Endothelial cell of umbilical vein (primary cell): Measurements from ENCODE around the gene GRM8. TPM values are rescaled to one million over a fixed set of nuclear protein-coding genes. Genes with fewer than 3 reads are reported as not detected.

Experiments used
- BruUV-seq: library from RNA; stranded (reverse); fragments of 400-500 nt; replicated peaks from 2 replicates; lab custom pipeline; 2021; lab: Mats Ljungman, UMichigan
- CTCF ChIA-PET: fragments of 300-600, 350-600 bp; sonication (Branson Sonifier 250); formaldehyde crosslinking; loops from one replicate; lab custom pipeline; 2021; ENCODE audit warnings: antibody characterized with exemption, inconsistent platforms; lab: Charles Lee
- POLR2A ChIA-PET: fragments of 300-600, 350-600 bp; sonication (Branson Sonifier 250); formaldehyde crosslinking; loops from one replicate; lab custom pipeline; 2021; ENCODE audit warnings: antibody characterized with exemption, inconsistent platforms; lab: Charles Lee
- DNase-seq: peaks from one replicate; pipeline ENCODE4 v3.0.0-alpha.2; 2011; ENCODE audit warnings: low read depth, low spot score
- FAIRE-seq: peaks from 2 replicates; lab custom pipeline; 2011; peaks lifted over from hg19 to GRCh38; lab: Jason Lieb, UNC
- H2AFZ ChIP-seq: 2 replicates; pipeline ENCODE4 v1.6.0; 2012; ENCODE audit warnings: low read depth, low read length, control low read depth, inconsistent platforms
- H3K27ac ChIP-seq: 2 replicates; pipeline ENCODE4 v1.5.1; 2011; ENCODE audit warnings: low read depth, mild to moderate bottlenecking, control low read depth, low read length, moderate library complexity; ENCODE audit not compliant: insufficient read depth
- H3K27me3 ChIP-seq, 2 experiments: 2 replicates each; pipeline versions ENCODE4 v1.6.0 to v1.6.1; 2011; ENCODE audit warnings: low read length in 2 of 2, mixed read lengths in 1 of 2; ENCODE audit not compliant: control insufficient read depth in 2 of 2, insufficient read depth in 2 of 2
- H3K36me3 ChIP-seq, 2 experiments: 2 replicates in 1 of 2; 3 replicates in 1 of 2; pipeline ENCODE4 v1.5.1; 2011; ENCODE audit warnings: low read length in 2 of 2, mild to moderate bottlenecking in 1 of 2, moderate library complexity in 1 of 2; ENCODE audit not compliant: control insufficient read depth in 2 of 2, insufficient read depth in 2 of 2; ENCODE audit errors: extremely low read depth in 1 of 2
- H3K4me1 ChIP-seq: 3 replicates; pipeline ENCODE4 v1.5.1; 2011; ENCODE audit warnings: mild to moderate bottlenecking, low read length; ENCODE audit not compliant: control insufficient read depth, insufficient read depth; ENCODE audit errors: extremely low read depth
- H3K4me2 ChIP-seq: 2 replicates; pipeline ENCODE4 v1.6.1; 2011; ENCODE audit warnings: low read length, control low read depth, mixed read lengths; ENCODE audit not compliant: insufficient read depth
- H3K4me3 ChIP-seq, 3 experiments: fragments of 200-600 bp in 1 of 3; sonication (generic), shearing (Covaris generic) in 1 of 3; replicated peaks in 1 of 3; 2 replicates each; pipeline ENCODE4 v1.5.1; 2011 to 2016; ENCODE audit warnings: control low read depth in 3 of 3, low read length in 3 of 3, mild to moderate bottlenecking in 2 of 3, inconsistent platforms in 1 of 3, low read depth in 1 of 3, moderate library complexity in 1 of 3; ENCODE audit not compliant: insufficient read depth in 1 of 3
- H3K79me2 ChIP-seq: 2 replicates; pipeline ENCODE4 v1.6.0; 2012; ENCODE audit warnings: low read length, inconsistent platforms; ENCODE audit not compliant: control insufficient read depth, insufficient read depth
- H3K9ac ChIP-seq: replicated peaks from 2 replicates; pipeline ENCODE3; 2011; ENCODE audit warnings: low read length, control low read depth; ENCODE audit not compliant: insufficient read depth; ENCODE audit errors: extremely low read depth
- H3K9me1 ChIP-seq: replicated peaks from 3 replicates; pipeline ENCODE4 v1.6.0; 2011; ENCODE audit warnings: mild to moderate bottlenecking, low read length; ENCODE audit not compliant: control insufficient read depth, insufficient read depth; ENCODE audit errors: extremely low read depth
- H3K9me3 ChIP-seq: replicated peaks from 2 replicates; pipeline ENCODE4 v1.5.1; 2012; ENCODE audit warnings: low read length, inconsistent platforms; ENCODE audit not compliant: control insufficient read depth, insufficient read depth
- H4K20me1 ChIP-seq: replicated peaks from 2 replicates; pipeline ENCODE3; 2011; ENCODE audit warnings: mild to moderate bottlenecking, low read length; ENCODE audit not compliant: control insufficient read depth, insufficient read depth; ENCODE audit errors: extremely low read depth
- CTCF ChIP-seq, 2 donors: IDR thresholded peaks; 1 replicate in 1 of 2; 2 replicates in 1 of 2; pipeline ENCODE4 v1.5.1; 2011; ENCODE audit warnings: low read length in 2 of 2, mild to moderate bottlenecking in 2 of 2, moderate library complexity in 2 of 2, control low read depth in 1 of 2, inconsistent platforms in 1 of 2, low read depth in 1 of 2; ENCODE audit not compliant: insufficient read depth in 1 of 2; ENCODE audit errors: extremely low read depth in 1 of 2
- EZH2 ChIP-seq: IDR thresholded peaks from 2 replicates; pipeline ENCODE4 v1.6.1; 2012; ENCODE audit warnings: borderline replicate concordance, low read depth, mild to moderate bottlenecking, moderate library complexity, low read length, inconsistent platforms; ENCODE audit not compliant: severe bottlenecking
- FOS ChIP-seq: IDR thresholded peaks from 2 replicates; pipeline ENCODE4 v1.6.1; 2011; ENCODE audit warnings: mild to moderate bottlenecking, low read length, moderate library complexity, borderline replicate concordance; ENCODE audit not compliant: insufficient read depth
- GATA2 ChIP-seq: IDR thresholded peaks from 2 replicates; pipeline ENCODE4 v1.7.0; 2011; ENCODE audit warnings: low read depth, mild to moderate bottlenecking, moderate library complexity, mixed read lengths, low read length; ENCODE audit not compliant: insufficient read length, insufficient read depth
- JUN ChIP-seq: IDR thresholded peaks from 2 replicates; pipeline ENCODE4 v1.6.1; 2011; ENCODE audit warnings: borderline replicate concordance, low read depth; ENCODE audit not compliant: insufficient read length, insufficient read depth
- MAX ChIP-seq: IDR thresholded peaks from 2 replicates; pipeline ENCODE4 v1.6.1; 2011; ENCODE audit not compliant: insufficient read depth, insufficient read length
- MYC ChIP-seq: IDR thresholded peaks from one replicate; pipeline ENCODE4 v1.6.1; 2011; ENCODE audit warnings: mild to moderate bottlenecking, low read depth, low read length
- POLR2A ChIP-seq: IDR thresholded peaks from 2 replicates; pipeline ENCODE4 v1.6.1; 2012; ENCODE audit warnings: low read depth, mild to moderate bottlenecking, control low read depth, low read length
- POLR2AphosphoS5 ChIP-seq: IDR thresholded peaks from 2 replicates; pipeline ENCODE4 v1.6.1; 2012; ENCODE audit warnings: low read depth, mild to moderate bottlenecking, control low read depth, low read length, moderate library complexity; ENCODE audit not compliant: insufficient read depth
- dilution Hi-C: fragments of 300-500 bp; cut with MboI; formaldehyde crosslinking; loops from one replicate; pipeline ENCODE4 v1.15.0; 2019; ENCODE audit warnings: low sequenced_read_pairs; ENCODE audit not compliant: extremely low pct_ligation_motif_present
- intact Hi-C: fragments of 100-400 bp; cut with micrococcal nuclease; formaldehyde crosslinking; loops from one replicate; pipeline ENCODE4 v1.10.0; 2022
- polyA plus RNA-seq, 4 experiments: library from polyadenylated mRNA; depleted of rRNA in 3 of 4; stranded (reverse) in 3 of 4; unstranded in 1 of 4; fragments of >200 nt; gene quantifications; 2 replicates each; pipeline versions ENCODE4 v1.2.1 to v1.2.3, GENCODE V29; 2011 to 2012; ENCODE audit warnings: missing spikeins in 1 of 4
- total RNA-seq: library from RNA; stranded (reverse); gene quantifications from 2 replicates; pipeline ENCODE4 v1.2.3, GENCODE V29; 2021

Gene GRM8
- total and polyA plus RNA-seq, 2 donors (not counting 3 experiments of a cell fraction or from before 2014, with no cell fraction given), result not detected

- Histone ChIP-seq H3K9me1 (no peaks in the 10 kb centered on the region), H4K20me1 (no peaks in the 10 kb centered on the region), H3K9ac (no peak overlapping the region), H3K4me1 (no peaks in the 10 kb centered on the region), H3K4me3 (no peak overlapping the region), H3K27me3 (no peaks in the 10 kb centered on the region), H2AFZ (no peak overlapping the region), H3K9me3 (no peaks in the 10 kb centered on the region), H3K4me2 (no peak overlapping the region), H3K79me2 (no peaks in the 10 kb centered on the region), H3K36me3 (no peaks in the 10 kb centered on the region), H3K27ac (no peak overlapping the region)
- POLR2A ChIA-PET, result no interaction called here
- BruUV-seq, result no TSS peak
- CTCF ChIA-PET, result interaction anchor here (1.4 kb wide), 1 partner anchor 10 kb away, joined by 4 read pairs; no protein-coding TSS in a partner anchor
- no peak for FAIRE-seq
- TF ChIP-seq MAX, result no peak
- no peak for TF ChIP-seq CTCF (IDR thresholded peaks at IDR 0.05; ENCODE audit: extremely low read depth in 1 of 2, insufficient read depth in 1 of 2, low read depth in 1 of 2, low read length in 2 of 2)
- no peak for TF ChIP-seq POLR2A
- TF ChIP-seq EZH2, result no peak
- TF ChIP-seq POLR2AphosphoS5, result no peak
- no peak for TF ChIP-seq MYC
- no peak for TF ChIP-seq JUN
- TF ChIP-seq GATA2, result no peak
- TF ChIP-seq FOS, result no peak
- no peak for DNase-seq
- dilution Hi-C loops, result no loop called here
- intact Hi-C loops, result no loop called here
Observed at GRCh38 chr7:126718419-126718818, 534.3 kb downstream of the GRM8 start.
